ENCODE measurements around the gene ZNF621.
"Not testable (repeated sequence)": the region's sequence is repeated elsewhere in the genome, so short reads cannot be mapped to it uniquely, and the experiment has no call there.

The ZNF621 gene

GRCh38 chr3:40534283-40534682, 9.5 kb downstream of the ZNF621 start:
- DNase-seq (ENCODE audit: low read depth) = no peak

GRCh38 chr3:40546816-40547215, 22.1 kb downstream of the ZNF621 start:
- peak; percentile 32 for DNase-seq (ENCODE audit: low read depth)

- DNase-seq (ENCODE audit: low read depth) = no peak
These were observed 25.4 kb downstream of the ZNF621 start for GRCh38 chr3:40550167-40550566.

- no peak for DNase-seq (ENCODE audit: low read depth)
These were observed 32.9 kb downstream of the ZNF621 start for GRCh38 chr3:40557575-40558161.

DNA sequence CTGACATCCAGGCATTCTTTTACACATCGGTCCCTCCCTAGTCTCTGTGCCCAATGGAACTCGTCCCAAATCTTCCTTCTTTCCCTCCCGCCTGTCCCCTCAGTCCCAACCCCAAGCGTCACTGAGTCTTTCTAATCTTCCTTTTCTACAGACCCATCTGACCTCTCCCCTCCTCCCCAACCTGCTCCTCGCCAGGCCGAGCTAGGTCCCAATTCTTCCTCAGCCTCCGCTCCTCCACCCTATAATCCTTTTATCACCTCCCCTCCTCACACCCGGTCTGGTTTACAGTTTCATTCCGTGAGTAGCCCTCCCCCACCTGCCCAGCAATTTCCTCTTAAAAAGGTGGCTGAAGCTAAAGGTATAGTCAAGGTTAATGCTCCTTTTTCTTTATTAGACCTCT, 37.7 kb downstream of the ZNF621 start:
- DNase-seq (ENCODE audit: low read depth) = not testable (repeated sequence)

DNA sequence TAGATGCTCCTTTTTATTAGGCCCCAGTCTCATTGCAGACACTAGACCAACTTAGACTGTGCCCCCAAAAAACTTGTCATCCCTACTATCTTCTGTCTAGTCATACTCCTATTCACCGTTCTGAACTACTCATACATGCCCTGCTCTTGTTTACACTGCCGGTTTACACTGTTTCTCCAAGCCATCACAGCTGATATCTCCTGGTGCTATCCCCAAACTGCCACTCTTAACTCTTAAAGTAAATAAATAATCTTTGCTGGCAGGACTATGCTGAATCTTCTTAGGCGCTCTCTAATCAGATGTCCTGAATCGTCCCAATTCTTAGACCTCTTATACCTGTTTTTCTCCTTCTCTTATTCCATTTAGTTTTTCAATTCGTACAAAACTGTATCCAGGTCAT, 40.9 kb downstream of the ZNF621 start:
- not testable (repeated sequence) for DNase-seq (ENCODE audit: low read depth)

- no peak for DNase-seq (ENCODE audit: low read depth)
These were observed 41.9 kb downstream of the ZNF621 start for GRCh38 chr3:40566694-40567093.

- no peak for DNase-seq (ENCODE audit: low read depth)
These were observed 47.8 kb downstream of the ZNF621 start for GRCh38 chr3:40572588-40572987.

DNA sequence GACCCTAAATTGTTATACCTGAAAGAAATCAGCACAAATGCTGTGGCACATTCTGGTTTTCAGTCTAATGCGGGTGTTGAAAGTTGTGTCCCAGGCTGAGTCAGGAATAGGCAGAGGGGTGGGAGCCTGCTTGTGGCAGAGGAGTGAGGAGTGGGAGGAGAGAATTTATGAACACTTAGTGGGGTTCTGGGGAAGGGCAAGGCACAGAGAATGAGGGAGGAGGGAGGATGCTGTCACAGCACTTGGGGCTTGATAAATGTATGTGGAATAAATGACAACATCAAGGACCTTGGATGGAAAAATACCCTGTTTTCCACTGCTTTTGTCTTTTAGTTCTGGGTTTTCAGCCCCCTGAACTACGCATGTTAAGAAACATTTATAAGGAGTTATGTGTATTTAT, 49.3 kb downstream of the ZNF621 start:
- DNase-seq (ENCODE audit: low read depth) = no peak

GRCh38 chr3:40574661-40575060, 49.9 kb downstream of the ZNF621 start:
- DNase-seq (ENCODE audit: low read depth) = no peak

- DNase-seq (ENCODE audit: low read depth) = no peak
These were observed 51.6 kb downstream of the ZNF621 start for GRCh38 chr3:40576396-40576795.

DNA sequence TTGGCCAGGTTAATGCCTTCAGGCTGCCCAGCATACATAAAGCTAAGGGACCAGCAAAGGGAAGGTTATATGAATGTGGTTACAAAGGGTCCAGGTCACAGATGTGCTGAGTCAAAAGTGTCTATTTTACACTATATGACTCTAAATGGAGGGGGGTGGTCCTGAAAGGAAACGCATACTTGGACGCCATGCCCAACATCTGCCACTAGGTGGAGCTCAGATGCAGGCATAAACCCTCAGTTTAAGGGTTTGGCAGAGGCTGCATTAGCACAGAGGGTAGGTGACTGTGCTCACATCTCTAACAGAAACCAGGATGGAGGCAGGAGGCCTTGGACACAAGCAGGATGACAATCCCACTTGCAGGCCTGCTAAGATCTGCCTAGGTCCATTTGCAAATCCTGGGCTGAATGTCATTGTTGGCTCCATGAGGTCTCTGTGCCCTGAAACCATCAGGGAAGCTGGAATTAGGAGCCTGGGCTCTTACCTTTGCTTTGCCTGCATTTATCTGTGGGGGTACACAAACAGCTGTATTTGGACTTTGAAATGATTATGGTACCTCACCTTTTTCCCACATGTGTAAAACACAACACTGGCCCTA, 55.8 kb downstream of the ZNF621 start:
- DNase-seq (ENCODE audit: low read depth) = peak; percentile 11

DNA sequence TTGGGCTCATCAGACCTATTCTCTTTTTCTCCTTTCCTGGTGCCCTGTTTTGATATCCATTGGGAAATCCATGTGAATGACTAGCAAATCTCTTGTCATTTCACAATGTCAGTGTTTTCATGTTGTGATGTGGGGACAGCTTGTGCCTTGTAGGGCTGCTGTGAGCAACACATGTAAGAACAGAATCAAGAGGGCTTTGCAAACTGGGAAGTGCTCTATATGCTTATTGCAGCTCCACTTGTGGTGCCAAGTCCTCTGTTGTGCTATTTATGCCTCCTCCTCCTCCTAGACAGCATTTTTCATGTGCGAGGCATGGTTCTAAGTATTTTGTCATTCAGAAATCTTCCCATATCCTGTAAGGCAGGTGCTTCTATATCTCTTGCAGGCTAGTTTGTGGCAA, 56.4 kb downstream of the ZNF621 start:
- DNase-seq (ENCODE audit: low read depth) = no peak

DNA sequence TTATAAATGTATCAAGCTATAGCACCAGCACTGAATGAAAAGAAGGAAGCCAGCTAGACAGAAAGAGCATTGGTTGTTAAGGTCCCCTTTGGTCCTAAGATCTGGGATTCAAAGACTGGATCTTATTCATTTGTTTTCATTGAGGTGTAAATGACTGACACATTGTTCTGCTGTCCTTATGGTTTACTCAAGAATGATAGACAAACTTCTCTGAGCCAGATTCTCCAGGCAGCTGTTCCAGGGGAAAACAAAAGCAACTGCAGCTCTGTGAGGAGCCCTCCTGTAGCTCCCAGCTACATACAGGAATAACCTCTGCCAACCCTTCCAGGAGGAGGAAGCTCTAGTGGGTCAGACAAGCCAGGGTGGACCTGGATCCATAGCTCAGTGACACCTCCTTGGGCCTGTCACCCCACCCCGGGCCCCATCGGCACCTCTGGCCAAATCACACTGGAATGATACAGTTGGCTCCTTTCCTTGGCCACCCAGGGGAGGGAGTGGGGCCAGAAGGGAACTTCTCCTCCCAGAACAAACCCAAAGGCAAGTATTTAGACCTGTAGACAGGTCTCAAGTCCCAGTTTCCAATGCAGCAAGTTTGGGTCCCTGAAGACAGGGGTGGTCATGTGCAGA, 57.8 kb downstream of the ZNF621 start:
- no peak for DNase-seq (ENCODE audit: low read depth)

DNA sequence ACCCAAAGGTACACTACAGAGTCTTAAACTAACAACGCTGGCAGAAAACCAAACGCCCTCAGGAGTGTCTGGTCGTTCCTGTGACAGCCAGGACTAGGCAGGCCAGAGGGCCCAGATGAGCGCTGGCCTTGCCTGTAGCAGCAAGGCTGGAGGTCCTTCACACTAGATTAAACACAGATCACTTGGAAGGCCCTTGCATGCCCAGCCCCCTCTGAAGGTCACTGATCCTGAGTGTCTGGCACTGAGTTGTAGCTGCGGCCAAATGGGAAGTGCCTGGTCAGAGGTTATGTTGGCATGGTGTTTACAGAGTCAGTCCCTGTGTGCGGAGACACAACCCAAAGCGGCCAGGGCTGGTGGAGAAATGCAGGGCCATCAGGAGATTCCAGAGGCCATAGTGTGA, 58.9 kb downstream of the ZNF621 start:
- no peak for DNase-seq (ENCODE audit: low read depth)

- DNase-seq (ENCODE audit: low read depth) = no peak
These were observed 59.9 kb downstream of the ZNF621 start for GRCh38 chr3:40584625-40585189.

DNA sequence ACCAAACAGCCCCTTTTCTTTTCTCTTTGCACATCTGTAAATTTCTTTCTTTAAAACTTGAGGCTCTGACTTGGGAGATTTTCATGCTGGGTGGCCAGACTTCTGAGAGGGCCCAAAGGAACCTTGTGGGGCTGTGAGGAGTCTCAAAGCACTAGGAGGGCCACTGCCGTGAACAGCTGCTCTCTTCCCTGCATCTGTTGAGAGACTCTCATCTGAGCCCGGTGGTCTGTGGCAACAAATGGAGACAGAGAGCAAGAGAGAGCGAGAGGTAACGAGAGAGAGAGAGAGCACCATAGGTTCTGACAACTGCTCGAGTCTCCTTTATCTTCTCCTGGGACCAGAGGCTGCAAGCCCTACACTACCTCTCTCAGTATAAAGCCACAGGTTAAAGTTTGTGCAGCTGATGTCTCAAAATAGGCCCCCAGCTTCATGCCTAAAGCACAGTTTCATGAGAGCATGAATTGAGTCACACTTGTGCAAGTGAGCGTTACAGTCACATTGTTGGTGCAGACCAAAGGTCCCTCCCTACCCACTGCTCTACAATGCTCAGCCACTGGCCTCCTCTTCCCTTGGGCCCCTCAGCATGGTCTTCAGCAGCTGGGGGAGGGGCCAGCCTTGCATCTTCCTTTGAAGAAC, 60.7 kb downstream of the ZNF621 start:
- no peak for DNase-seq (ENCODE audit: low read depth)

- DNase-seq (ENCODE audit: low read depth) = no peak
These were observed 62.1 kb downstream of the ZNF621 start for GRCh38 chr3:40586901-40587300.

DNA sequence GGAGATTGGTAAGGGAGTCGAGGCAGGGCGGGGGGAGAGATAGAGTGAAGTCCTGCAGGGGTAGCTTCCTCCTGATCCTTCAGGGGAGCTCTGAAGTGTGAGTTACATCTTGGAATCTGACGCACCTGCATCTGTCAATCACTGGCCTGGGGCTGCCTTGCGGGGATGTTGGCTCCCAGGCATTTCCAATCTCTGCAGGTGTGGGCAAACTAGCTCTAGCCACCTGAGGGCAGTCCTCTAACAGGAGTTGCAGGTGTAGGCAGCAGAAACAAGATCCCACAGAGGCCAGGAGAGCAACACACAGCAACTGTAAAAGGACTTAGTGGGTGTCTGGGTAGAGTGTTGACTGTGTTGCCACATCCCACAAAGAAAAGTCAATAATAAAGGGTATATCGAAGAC, 63.6 kb downstream of the ZNF621 start:
- DNase-seq (ENCODE audit: low read depth) = no peak

Data from GM04503 (cell line).